GM19468 (cell line): ENCODE measurements around the gene MIPEP.
"Not testable (repeated sequence)": the region's sequence is repeated elsewhere in the genome, so short reads cannot be mapped to it uniquely, and the experiment has no call there.

Source experiments
- ATAC-seq: cut with Tn5 transposase; IDR thresholded peaks from one replicate; pipeline ENCODE4 v1.9.1; 2021; ENCODE audit warnings: mild to moderate bottlenecking, moderate library complexity, moderate number of reproducible peaks; ENCODE audit not compliant: unreplicated experiment; ENCODE audit errors: extremely low read depth

MIPEP gene

DNA sequence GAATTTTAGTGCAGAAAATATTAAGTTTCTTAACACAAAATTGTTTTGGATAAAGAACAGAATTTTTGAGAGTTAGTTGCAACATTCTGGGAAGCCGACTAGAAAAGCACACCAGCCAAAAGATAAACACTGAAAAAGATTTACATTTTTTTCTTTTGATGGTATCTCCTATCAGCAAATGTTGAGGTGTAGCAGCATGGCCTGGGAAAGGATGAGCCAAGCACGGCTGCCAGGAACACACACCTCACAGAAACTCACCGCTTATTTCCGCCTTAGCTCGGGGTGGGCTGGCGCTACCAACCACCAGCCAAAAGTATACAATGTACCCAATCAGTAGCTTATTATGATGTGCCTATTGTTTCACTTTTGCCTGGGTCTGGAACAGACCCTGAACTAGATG, 134.7 kb downstream of the MIPEP start:
- no peak for ATAC-seq

DNA sequence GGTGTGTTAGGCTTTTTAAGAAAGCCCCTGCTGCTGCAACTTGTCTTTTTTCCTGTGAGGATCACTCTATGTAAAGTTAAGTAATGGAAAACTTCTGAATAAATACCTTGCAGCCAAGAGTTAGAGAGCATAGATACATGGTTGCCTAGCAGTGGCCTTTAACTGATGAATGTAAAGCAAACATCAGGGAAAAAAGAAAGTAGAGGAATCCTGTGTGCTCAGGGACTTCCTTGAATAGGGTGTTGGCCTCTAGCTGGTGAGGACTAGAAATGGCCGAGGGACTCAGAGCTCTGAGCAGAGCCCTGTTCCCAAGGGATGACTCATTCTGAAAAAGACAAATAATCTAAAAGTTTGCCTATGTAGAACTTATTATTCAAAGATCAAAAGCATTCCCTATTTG, 135.7 kb downstream of the MIPEP start:
- no peak for ATAC-seq

DNA sequence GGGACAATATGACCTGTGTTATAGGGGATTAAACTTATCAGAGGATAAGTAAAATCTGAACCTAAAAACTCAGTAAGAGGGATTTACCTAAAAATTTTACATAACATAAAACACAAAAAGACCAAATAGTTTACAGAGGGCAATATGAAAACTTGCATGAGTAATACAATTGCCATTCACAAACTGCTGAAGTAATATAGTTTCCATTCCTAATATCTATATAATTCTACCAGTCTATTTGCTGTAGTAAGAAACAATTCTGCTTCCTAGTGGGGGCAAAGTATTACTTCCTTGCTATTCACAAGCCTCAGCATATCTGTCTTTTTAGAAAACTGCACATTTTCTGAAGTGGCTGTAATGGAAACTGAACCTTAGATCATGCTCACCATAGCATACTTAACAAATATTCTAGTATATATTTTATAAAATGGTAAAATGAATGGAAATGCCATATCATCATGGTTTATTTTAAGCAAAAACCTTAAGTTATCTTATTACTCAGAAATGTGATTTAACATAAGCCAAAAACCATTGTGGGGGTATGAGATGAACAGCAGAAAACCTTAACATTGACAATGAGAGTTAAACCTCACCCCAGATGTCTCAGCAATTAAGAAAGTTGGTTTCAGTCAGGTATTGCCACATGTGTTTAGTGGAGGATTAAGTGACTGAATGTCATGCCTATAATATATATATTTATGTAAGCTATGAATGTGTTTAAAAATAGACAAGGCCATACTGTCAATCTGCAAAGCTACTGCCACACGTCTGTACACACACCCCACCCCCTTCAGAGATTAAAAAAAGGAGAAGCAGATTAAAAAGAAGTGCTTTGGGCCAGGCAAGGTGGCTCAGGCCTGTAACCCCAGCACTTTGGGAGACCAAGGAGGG, 136.8 kb downstream of the MIPEP start:
- ATAC-seq = peak; percentile 43

DNA sequence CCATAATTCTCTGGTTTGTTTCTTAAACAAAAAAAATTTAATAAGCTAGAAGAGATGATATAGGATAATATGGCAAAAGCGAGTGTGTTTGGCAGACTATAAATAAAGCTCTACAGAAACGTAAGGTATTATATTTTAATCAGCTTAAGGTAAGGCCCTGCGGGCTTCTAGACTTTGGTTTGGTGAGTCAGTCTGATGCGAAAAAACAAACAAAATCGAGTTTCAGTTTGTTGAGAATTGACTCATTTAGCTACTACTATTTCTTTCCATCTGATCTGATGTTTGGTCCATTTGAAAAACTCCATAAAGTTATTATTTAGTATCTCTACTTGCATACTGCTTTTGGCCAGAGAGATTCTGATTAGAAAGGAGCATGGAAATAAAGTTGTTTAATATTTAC, 138.0 kb downstream of the MIPEP start:
- ATAC-seq = no peak

DNA sequence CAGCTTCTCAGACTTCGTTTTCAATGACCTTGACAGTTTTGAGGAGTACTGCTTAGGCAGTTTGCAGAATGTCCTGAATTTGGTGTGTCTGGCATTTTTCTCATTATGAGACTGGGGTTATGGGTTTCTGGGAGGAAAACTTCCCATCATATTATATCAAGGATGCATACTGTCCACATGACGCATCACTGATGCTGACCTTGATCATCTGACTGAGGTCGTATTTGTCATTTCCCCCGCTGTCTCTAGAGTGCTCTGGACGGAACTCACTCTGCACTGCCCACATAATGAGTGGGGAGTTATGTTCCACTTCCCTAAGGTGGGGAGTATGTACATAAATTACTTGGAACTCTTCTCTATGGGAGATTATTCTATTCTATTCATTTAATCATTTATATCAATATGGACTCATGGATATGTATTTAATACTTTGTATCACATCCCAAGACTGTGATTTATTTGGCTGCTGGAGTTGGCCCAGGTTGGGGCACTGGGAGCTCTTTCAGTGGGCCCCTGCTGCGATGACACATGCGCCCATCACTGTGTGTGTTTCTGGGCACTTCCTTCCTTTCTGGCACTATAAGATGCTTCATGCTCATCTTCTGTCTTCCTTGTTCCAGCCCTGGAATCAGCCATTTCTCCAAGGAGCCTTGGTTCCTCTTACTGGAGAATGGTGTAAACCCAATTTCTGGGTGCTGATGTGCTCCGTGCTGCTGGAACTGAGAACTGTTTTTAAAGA, 138.6 kb downstream of the MIPEP start:
- ATAC-seq = no peak

DNA sequence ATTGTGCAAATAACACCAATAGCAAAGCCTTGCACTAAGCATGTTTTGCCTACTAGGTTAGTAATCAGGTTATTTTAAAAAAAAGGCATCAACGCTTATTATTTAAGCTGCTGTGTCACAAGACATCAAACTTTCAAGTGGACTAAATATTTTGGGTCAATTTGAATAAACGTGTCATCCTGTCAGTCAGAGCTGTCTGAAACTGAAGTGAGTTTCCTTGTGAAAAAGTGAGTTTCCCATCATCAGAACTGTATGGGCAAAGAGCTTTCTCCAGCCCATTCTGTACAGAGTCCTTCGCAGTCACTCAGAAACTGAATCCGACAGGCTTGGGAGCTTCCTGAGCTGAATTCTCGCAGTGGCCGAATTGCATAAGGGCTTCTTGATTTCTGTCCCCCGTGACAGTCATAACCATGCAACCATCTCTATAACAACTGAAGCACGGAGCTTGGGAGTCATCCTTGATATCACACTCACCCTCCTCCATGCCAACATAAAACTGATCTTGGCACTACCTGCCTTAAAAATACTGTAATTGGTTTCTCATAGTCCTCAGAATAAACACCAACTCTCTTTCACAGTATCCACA, 139.8 kb downstream of the MIPEP start:
- ATAC-seq = no peak

DNA sequence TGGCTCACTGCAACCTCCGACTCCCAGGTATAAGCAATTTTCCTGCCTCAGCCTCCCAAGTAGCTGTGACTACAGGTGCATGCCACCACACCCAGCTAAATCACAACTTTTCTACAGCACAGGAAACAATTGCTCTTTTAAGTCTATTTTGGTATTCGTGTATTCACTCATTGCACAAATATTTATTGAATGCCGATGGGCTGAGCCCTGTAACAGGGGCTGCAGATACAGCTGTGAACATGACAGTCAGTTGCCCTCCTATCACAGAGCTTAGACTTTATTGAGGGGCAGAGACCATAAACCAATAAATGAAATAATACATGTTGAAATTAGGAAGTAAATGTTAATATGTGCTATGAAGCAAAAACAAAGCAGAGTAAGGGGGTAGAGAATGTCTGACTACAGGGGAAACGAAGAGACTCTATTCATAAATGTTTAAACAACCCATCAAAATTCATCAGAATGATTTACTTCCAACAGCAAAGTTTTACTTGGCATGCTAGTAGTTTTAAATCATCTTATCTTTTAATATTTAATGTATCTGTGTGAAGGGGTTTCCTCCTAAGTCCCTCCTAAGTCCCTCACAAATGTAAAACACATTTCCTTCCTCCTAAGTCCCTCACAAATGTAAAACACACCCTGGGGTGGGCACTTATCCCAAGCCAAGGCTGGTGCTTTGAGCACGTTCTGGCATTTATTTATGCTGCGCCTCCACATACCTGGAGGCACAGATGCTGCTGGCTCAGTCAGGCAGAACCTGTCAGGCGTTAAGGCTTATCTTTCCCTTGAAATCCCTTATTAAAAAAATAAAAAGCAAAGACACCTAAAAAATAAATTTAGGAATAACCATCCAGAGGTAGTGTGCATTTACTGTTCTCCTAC, 140.8 kb downstream of the MIPEP start:
- no peak for ATAC-seq

DNA sequence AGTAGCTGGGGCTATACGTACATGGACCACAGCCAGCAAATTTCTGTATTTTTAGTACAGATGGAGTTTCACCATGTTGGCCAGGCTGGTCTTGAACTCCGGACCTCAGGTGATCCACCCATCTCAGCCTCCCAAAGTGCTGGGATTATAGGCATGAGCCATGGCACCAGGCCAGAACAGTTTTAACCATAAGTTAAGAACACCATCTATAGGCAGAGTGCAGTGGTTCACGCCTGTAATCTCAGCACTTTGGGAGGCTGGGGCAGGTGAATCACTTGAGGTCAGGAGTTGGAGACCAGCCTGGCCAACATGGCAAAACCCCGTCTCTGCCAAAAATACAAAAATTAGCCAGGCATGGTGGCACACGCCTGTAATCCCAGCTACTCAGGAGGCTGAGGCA, 143.1 kb downstream of the MIPEP start:
- ATAC-seq = not testable (repeated sequence)

DNA sequence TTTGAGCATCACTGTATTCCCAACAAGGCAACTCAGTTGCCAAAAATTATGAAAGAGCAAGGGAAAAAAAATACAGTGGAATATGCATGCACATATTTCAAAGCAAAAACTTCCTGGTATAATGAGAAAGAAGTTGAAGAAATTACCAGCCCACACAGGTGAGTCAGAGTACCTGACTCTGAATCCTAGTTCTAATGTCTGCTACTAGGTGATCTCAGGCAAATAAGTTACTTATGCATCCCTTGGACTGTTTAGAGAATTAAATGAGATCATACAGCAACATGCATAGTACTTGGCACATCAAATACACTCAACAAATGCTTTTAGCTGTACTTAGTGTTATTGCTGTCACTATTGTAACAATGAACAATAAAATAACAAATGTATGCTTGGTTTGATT, 144.9 kb downstream of the MIPEP start:
- no peak for ATAC-seq

DNA sequence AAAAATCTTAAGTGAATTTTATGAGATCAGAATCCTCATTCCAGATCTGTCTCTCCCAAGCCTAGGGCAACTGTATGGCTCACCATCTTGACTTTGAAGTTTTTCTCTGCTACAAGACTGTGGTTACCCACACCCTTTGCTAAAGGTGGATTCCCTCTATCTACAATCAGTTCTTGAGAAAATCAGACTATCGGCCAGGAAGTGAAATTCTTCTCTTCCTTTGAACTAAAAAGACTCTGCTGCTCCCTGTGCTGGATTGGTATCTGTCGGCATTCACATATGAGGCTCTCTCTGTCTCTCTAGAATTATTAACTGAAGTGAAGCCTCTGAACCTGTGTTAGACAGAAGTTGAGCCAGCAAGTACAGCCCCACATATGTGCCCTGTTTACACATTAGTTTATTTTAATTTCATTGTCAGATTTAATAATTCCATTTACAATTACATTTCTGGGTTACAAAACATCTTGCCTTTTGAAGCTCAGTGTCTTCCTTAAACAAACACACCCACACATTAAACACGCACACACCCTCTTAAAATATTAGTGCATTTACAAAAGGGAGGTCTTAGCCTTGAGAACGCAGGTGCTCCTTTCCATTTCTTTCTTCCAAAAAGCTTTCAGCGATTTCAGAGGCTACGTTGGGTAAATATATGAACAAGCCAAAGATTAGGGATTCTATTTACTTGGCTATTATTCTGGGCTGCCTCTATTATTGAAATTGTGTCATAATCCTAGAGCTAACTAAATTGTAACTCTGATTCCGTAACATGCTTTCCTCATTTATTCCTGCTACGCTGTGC, 145.7 kb downstream of the MIPEP start:
- ATAC-seq = no peak

DNA sequence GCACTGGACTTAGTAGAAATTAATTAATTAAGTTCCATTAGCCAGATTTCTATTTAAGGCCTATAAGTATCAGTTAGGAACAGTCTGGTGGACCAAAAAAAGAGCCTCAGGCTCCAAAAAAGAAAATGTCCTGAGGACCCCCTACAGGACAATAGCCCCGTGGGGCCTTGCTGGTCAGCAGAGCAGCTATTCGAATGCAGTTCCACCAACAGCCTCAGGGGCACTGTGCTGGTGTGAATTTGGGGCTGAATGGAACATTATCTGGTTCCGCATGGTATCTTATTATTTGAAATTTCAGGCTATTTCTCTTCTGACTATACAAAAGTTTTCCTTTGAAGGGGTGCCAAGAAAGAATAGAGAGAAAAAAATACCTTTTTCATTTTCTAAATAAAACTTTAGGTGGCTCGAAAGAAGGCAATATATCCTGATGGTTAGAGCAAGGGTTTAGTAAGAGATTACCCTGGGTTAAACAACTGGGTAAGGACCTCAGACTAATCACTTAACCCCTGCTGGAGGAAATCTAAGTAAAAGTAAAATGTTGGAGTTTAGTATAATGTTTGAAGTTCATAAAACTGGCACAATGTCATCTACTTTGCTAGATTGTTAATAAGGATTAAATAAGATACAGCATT, 147.2 kb downstream of the MIPEP start:
- no peak for ATAC-seq

DNA sequence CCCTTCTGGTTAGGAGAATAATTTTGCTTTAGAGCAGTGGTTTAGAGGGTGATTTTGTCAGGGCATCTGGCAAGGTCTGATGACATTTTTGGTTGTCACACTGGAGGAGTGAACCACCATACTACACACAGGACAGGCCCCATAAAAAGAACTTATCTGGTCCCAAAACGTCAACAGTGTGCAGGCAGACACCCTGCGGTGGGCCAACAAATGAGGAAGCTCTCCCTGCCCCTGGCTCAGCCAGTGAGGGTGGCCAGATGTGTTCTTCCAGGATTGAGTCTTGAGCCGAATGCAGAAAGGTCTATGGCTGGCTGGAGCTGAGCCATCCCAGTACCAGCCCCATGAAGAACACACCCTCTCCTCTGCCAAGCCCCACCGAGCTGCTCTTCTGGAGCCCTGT, 149.2 kb downstream of the MIPEP start:
- ATAC-seq = no peak

DNA sequence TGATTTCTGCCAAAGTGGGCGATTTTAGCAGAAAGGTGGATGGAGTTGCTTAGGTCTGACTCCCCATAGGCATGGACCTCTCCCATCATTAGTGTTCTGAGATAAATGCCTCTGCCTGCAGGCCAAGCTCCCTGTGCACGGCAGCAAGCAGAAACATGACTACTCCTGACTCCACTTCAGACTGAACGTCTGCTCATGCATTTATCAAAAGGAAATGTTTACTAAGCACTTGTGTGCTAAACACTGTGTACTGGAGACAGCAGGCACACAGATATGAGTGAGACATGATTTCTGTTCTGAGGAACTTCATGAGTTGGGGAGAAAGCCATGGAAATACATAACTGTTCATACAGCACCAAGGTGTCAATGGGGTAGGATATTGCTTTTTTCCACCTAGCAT, 149.6 kb downstream of the MIPEP start:
- no peak for ATAC-seq

DNA sequence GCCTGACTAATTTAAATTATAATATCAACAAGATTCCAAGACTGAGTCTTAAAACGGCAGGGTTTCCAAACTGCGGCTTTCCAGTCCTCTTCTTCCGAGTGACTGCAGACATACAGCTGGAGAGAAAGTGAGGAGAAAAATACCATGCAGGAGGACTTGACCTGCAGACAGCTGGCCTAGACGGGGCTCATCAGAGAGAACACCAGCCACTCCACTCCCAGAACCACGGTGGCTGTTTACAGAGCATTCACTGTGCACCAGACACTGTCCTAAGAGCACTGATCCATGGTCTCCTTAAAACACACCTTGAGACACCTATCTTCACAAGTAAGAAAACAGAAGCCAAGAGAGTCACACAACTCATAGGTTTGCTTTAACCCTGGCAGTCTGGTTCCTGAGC, 152.7 kb downstream of the MIPEP start:
- no peak for ATAC-seq

DNA sequence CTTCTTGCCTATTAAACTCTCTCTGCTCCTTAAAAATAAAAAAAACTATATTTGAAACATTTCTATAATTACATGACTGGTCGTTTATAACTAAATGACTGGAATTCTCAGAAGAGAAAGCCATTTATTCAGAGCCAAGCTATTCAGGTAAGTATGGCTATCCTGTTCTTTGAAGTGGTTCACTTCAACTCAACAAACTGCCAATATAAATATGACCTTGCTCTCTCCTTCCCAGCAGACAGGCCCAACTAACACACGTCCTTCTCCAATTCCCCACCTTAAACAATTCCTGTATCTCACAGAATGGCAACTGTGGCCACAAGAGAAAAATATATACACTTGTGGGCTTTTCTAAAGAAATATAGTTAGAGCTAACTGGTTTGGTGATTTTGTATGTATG, 153.9 kb downstream of the MIPEP start:
- ATAC-seq = no peak

DNA sequence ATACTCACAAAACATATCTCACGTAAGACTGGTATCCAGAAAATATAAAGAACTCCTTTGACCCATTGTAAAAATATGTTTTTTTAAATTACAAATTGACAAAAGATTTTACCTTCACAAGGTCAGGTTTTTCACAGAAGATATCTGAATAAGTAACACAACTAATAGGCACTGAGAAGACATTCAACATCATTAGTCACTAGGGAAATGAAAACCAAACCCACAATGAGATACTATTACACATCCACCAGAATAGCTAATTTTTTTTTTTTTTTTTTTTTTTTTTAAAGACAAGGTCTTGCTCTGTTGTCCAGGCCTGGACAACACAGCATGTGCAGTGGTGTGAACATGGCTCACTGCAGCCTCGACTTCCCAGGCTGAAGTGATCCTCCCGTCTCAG, 157.5 kb downstream of the MIPEP start:
- ATAC-seq = no peak

DNA sequence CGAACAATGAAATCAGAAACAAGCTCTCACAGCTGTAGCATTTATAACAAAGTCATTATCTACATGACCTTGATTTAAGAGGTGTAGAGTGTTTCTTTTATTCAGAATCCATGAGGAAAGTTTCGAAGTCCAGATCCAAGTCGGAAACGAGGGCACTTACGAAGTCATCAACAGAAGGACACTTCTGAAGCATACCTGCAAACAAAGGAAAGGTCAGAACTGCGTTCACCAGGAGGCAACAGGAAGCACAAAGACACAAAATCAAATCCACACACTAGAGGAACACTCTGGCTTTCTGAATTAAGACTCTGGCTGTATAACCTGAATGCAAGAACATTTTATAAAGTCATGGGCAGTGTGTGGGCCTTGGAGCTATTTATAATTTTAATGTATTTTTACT, 158.9 kb downstream of the MIPEP start:
- ATAC-seq = no peak

DNA sequence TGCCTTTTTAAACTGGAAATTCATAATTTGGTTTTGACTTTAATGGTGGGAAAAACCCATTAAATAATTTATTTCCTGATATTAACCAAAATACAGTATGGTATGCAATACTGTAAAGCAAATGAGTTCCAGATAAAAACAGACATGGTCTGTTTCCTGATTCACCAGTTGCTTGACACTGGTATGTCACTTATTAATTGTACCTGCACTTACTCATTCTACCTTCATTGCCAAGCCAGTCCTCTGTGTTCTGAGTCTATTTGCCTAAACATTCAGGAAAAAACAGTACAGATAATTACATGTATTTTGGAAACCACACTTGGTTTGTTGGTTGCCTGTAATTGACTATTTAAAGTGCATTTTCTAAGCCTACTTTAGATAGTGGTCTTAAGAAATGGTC, 159.7 kb downstream of the MIPEP start:
- no peak for ATAC-seq

DNA sequence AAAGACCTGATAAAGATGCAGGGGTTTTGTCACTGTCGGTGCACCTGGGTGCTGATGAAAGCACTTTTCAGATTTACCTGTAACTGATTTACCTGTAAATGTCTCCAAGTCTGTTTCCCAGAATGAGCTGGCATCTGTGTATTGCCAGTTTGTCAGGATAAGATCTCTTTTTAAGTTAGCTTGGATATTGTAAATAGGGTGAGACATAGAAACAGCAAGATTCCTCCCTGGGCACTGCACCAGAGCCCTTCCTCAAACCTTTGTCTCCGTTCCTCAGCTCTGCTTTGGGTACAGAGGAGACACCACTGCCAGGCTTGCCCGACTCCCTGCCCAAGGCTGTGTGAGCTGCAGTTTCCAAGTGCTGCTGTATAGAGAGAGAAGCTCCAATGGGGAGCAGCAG, 160.4 kb downstream of the MIPEP start:
- ATAC-seq = no peak
